HepG2 (cell line): Measurements from ENCODE around the gene LDB3. TPM values are rescaled to one million over a fixed set of nuclear protein-coding genes. Genes with fewer than 3 reads are reported as not detected.

Experiments used
- CEBPG ChIP-seq: IDR thresholded peaks from 2 replicates; pipeline ENCODE4 v1.6.1; 2016
- MIXL1 ChIP-seq: IDR thresholded peaks from 2 replicates; pipeline ENCODE4 v1.6.1; 2016
- NFKB2 ChIP-seq: sonication (generic); formaldehyde crosslinking; IDR thresholded peaks from 2 replicates; pipeline ENCODE4 v1.4.0; 2020; ENCODE audit warnings: missing genetic modification reagents, borderline replicate concordance
- TBX2 ChIP-seq: sonication (generic); formaldehyde crosslinking; IDR thresholded peaks from 2 replicates; pipeline ENCODE4 v1.5.0; 2020; ENCODE audit warnings: missing genetic modification reagents, mild to moderate bottlenecking, borderline replicate concordance
- polyA plus RNA-seq, 8 experiments: library from polyadenylated mRNA; depleted of rRNA in 3 of 8; stranded (reverse) in 7 of 8; unstranded in 1 of 8; fragments of >200 nt; fragmentation: Illumina TruSeq in 4 of 8; extraction: Trizol in 4 of 8; gene quantifications; 2 replicates each; pipeline versions ENCODE4 v1.2.1 to v1.2.3, GENCODE V29; 2011 to 2016; ENCODE audit warnings: low read depth in 4 of 8, missing spikeins in 1 of 8, mixed read lengths in 1 of 8; ENCODE audit not compliant: insufficient read depth in 1 of 8
- total RNA-seq, 5 experiments: library from RNA; depleted of rRNA; stranded (reverse); fragments of >200 nt; fragmentation: Illumina TruSeq; extraction: Trizol; gene quantifications; 2 replicates each; pipeline ENCODE4 v1.2.3, GENCODE V29; 2016; ENCODE audit warnings: low read depth in 1 of 5
- TF ChIP-seq, protein P1 (sequence below): IDR thresholded peaks from 2 replicates; pipeline ENCODE4 v1.6.1; 2016; ENCODE audit warnings: missing compliant biosample characterization, missing genetic modification reagents, borderline replicate concordance
- TF ChIP-seq, protein P2 (sequence below): sonication (generic); formaldehyde crosslinking; IDR thresholded peaks from 2 replicates; pipeline ENCODE4 v1.4.0; 2020; ENCODE audit warnings: mild to moderate bottlenecking, missing genetic modification reagents, borderline replicate concordance
- TF ChIP-seq, protein P3 (sequence below): sonication (generic); formaldehyde crosslinking; IDR thresholded peaks from 2 replicates; pipeline ENCODE4 v1.4.0; 2020; ENCODE audit warnings: low read depth, missing genetic modification reagents
- TF ChIP-seq, protein P4 (sequence below): sonication (generic); formaldehyde crosslinking; IDR thresholded peaks from 2 replicates; pipeline ENCODE4 v1.4.0; 2020; ENCODE audit warnings: missing genetic modification reagents
- TF ChIP-seq, protein P5 (sequence below), 2 experiments: fragments of 450-650 bp in 1 of 2; sonication (generic) in 1 of 2; formaldehyde crosslinking; IDR thresholded peaks; 2 replicates each; pipeline versions ENCODE4 v1.5.0 to v1.8.0; 2020 to 2022; ENCODE audit warnings: mild to moderate bottlenecking in 1 of 2, missing genetic modification reagents in 1 of 2
- TF ChIP-seq, protein P6 (sequence below): sonication (generic); formaldehyde crosslinking; IDR thresholded peaks from 2 replicates; pipeline ENCODE4 v1.4.0; 2020; ENCODE audit warnings: missing genetic modification reagents, borderline replicate concordance

The LDB3 gene
- total and polyA plus RNA-seq, 2 of the 13 experiments (the other 11 are each of a cell fraction or from before 2014, with no cell fraction given), result not detected

DNA sequence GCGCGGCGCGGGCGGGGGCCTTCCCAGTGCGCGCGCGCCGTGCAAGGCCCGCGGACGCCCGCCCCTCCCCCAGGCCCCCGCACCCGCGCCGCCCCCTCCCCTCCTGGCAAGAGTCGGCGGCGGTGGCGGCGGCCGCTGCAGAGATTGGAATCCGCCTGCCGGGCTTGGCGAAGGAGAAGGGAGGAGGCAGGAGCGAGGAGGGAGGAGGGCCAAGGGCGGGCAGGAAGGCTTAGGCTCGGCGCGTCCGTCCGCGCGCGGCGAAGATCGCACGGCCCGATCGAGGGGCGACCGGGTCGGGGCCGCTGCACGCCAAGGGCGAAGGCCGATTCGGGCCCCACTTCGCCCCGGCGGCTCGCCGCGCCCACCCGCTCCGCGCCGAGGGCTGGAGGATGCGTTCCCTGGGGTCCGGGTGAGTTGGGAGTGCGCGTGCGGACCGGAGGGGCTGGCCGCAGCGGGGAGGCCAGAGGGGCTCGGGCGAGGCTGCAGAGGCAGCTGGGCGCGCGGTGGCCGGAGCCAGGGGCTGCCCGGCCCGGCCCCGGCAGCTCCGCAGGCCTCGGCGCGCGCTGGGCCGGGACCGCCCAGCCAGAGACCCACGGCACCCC, 88.3 kb downstream of the LDB3 start, which contains the start of gene BMPR1A (continued):
- TF ChIP-seq, protein P1, sequence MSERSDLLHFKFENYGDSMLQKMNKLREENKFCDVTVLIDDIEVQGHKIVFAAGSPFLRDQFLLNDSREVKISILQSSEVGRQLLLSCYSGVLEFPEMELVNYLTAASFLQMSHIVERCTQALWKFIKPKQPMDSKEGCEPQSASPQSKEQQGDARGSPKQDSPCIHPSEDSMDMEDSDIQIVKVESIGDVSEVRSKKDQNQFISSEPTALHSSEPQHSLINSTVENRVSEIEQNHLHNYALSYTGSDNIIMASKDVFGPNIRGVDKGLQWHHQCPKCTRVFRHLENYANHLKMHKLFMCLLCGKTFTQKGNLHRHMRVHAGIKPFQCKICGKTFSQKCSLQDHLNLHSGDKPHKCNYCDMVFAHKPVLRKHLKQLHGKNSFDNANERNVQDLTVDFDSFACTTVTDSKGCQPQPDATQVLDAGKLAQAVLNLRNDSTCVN (CRISPR knock-in tag), result no peak
- TF ChIP-seq, protein P2, sequence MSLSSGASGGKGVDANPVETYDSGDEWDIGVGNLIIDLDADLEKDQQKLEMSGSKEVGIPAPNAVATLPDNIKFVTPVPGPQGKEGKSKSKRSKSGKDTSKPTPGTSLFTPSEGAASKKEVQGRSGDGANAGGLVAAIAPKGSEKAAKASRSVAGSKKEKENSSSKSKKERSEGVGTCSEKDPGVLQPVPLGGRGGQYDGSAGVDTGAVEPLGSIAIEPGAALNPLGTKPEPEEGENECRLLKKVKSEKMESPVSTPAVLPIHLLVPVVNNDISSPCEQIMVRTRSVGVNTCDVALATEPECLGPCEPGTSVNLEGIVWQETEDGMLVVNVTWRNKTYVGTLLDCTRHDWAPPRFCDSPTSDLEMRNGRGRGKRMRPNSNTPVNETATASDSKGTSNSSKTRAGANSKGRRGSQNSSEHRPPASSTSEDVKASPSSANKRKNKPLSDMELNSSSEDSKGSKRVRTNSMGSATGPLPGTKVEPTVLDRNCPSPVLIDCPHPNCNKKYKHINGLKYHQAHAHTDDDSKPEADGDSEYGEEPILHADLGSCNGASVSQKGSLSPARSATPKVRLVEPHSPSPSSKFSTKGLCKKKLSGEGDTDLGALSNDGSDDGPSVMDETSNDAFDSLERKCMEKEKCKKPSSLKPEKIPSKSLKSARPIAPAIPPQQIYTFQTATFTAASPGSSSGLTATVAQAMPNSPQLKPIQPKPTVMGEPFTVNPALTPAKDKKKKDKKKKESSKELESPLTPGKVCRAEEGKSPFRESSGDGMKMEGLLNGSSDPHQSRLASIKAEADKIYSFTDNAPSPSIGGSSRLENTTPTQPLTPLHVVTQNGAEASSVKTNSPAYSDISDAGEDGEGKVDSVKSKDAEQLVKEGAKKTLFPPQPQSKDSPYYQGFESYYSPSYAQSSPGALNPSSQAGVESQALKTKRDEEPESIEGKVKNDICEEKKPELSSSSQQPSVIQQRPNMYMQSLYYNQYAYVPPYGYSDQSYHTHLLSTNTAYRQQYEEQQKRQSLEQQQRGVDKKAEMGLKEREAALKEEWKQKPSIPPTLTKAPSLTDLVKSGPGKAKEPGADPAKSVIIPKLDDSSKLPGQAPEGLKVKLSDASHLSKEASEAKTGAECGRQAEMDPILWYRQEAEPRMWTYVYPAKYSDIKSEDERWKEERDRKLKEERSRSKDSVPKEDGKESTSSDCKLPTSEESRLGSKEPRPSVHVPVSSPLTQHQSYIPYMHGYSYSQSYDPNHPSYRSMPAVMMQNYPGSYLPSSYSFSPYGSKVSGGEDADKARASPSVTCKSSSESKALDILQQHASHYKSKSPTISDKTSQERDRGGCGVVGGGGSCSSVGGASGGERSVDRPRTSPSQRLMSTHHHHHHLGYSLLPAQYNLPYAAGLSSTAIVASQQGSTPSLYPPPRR (CRISPR knock-in tag), result no peak
- TF ChIP-seq MIXL1 (CRISPR knock-in tag) (no peak), NFKB2 (CRISPR knock-in tag) (no peak), CEBPG (CRISPR knock-in tag) (no peak), TBX2 (CRISPR knock-in tag) (no peak)
- TF ChIP-seq, protein P3, sequence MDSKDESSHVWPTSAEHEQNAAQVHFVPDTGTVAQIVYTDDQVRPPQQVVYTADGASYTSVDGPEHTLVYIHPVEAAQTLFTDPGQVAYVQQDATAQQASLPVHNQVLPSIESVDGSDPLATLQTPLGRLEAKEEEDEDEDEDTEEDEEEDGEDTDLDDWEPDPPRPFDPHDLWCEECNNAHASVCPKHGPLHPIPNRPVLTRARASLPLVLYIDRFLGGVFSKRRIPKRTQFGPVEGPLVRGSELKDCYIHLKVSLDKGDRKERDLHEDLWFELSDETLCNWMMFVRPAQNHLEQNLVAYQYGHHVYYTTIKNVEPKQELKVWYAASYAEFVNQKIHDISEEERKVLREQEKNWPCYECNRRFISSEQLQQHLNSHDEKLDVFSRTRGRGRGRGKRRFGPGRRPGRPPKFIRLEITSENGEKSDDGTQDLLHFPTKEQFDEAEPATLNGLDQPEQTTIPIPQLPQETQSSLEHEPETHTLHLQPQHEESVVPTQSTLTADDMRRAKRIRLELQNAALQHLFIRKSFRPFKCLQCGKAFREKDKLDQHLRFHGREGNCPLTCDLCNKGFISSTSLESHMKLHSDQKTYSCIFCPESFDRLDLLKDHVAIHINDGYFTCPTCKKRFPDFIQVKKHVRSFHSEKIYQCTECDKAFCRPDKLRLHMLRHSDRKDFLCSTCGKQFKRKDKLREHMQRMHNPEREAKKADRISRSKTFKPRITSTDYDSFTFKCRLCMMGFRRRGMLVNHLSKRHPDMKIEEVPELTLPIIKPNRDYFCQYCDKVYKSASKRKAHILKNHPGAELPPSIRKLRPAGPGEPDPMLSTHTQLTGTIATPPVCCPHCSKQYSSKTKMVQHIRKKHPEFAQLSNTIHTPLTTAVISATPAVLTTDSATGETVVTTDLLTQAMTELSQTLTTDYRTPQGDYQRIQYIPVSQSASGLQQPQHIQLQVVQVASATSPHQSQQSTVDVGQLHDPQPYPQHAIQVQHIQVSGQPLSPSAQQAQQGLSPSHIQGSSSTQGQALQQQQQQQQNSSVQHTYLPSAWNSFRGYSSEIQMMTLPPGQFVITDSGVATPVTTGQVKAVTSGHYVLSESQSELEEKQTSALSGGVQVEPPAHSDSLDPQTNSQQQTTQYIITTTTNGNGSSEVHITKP (CRISPR knock-in tag), result no peak
- TF ChIP-seq, protein P4, sequence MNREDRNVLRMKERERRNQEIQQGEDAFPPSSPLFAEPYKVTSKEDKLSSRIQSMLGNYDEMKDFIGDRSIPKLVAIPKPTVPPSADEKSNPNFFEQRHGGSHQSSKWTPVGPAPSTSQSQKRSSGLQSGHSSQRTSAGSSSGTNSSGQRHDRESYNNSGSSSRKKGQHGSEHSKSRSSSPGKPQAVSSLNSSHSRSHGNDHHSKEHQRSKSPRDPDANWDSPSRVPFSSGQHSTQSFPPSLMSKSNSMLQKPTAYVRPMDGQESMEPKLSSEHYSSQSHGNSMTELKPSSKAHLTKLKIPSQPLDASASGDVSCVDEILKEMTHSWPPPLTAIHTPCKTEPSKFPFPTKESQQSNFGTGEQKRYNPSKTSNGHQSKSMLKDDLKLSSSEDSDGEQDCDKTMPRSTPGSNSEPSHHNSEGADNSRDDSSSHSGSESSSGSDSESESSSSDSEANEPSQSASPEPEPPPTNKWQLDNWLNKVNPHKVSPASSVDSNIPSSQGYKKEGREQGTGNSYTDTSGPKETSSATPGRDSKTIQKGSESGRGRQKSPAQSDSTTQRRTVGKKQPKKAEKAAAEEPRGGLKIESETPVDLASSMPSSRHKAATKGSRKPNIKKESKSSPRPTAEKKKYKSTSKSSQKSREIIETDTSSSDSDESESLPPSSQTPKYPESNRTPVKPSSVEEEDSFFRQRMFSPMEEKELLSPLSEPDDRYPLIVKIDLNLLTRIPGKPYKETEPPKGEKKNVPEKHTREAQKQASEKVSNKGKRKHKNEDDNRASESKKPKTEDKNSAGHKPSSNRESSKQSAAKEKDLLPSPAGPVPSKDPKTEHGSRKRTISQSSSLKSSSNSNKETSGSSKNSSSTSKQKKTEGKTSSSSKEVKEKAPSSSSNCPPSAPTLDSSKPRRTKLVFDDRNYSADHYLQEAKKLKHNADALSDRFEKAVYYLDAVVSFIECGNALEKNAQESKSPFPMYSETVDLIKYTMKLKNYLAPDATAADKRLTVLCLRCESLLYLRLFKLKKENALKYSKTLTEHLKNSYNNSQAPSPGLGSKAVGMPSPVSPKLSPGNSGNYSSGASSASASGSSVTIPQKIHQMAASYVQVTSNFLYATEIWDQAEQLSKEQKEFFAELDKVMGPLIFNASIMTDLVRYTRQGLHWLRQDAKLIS, result no peak
- TF ChIP-seq, protein P5, sequence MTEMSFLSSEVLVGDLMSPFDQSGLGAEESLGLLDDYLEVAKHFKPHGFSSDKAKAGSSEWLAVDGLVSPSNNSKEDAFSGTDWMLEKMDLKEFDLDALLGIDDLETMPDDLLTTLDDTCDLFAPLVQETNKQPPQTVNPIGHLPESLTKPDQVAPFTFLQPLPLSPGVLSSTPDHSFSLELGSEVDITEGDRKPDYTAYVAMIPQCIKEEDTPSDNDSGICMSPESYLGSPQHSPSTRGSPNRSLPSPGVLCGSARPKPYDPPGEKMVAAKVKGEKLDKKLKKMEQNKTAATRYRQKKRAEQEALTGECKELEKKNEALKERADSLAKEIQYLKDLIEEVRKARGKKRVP (CRISPR knock-in tag; IDR thresholded peaks at IDR 0.05), result no peak
- TF ChIP-seq, protein P6, sequence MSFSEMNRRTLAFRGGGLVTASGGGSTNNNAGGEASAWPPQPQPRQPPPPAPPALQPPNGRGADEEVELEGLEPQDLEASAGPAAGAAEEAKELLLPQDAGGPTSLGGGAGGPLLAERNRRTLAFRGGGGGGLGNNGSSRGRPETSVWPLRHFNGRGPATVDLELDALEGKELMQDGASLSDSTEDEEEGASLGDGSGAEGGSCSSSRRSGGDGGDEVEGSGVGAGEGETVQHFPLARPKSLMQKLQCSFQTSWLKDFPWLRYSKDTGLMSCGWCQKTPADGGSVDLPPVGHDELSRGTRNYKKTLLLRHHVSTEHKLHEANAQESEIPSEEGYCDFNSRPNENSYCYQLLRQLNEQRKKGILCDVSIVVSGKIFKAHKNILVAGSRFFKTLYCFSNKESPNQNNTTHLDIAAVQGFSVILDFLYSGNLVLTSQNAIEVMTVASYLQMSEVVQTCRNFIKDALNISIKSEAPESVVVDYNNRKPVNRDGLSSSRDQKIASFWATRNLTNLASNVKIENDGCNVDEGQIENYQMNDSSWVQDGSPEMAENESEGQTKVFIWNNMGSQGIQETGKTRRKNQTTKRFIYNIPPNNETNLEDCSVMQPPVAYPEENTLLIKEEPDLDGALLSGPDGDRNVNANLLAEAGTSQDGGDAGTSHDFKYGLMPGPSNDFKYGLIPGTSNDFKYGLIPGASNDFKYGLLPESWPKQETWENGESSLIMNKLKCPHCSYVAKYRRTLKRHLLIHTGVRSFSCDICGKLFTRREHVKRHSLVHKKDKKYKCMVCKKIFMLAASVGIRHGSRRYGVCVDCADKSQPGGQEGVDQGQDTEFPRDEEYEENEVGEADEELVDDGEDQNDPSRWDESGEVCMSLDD (CRISPR knock-in tag), result no peak; the same call in 1 of the 2 replicates
